ENCODE data around the gene SLC20A1.

The SLC20A1 gene

DNA sequence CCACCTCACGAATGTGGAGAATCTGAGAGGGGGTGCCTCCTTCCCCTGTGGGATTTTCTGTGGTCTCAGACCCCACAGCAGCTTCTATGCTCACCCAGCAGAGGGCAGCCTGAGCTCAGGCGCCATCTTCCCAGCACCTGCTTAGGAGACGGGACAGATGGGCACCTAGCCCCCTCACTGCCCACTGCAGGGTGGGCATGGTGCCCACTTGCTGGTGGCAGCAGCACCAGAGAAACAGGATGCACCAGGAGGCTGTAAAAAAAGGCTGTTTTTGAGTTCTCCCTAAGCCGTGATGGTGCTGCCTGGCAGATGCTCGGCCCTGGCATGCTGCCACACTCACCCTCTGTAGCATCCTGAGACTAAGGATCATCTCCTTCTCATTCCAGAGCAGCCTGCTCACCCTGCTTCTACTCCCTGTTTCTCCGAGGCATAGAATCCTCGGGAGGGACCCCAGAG lies 19.1 kb upstream of the SLC20A1 start:
- peak; percentile 83 to 92 for DNase-seq

DNA sequence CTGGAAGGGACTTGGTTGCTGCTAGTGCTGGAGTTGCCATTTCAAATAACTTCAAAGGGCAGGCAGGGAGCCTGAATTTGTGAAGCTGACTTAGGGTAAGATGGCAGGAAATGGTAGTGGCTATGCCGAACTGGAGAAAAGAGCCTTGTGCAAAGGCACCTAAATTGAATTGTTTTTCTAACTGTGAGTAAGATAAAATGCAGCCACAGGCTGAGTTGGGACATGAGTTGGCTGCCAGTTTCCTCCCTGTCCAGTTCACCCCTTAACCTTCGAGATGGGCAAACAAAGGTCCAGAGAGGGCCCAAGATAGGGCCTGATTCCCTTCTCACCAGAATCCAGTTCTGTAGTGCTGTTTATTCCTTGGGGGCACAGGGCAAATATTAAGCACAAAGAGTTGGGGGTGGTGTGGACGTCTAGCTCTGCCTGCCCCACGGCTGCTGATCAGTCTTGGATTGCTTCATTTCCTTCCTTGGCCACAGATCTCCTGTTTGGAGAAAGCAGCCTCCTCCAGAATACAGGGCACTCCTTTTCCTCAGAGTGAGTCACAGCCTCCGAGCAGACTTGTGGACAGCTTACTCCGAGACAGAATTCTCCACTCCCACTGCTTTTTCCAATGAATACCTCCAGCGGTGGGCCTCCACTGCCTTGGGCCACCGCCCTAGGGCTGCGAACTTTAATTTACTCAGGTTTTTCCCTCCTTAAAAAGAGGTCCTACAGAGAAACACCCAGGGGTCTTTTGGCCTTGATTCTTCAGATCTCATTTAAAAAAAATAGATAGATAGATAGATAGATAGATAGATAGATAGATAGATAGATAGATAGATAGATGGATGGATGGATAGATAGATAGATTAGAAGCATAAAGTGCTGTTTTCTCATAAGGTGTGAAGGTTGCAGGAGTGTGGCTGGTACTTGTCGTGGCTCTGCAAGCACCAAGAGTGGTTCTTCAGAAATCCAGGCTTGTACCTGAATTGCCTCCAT lies 18.4 kb upstream of the SLC20A1 start:
- DNase-seq = no peak

DNA sequence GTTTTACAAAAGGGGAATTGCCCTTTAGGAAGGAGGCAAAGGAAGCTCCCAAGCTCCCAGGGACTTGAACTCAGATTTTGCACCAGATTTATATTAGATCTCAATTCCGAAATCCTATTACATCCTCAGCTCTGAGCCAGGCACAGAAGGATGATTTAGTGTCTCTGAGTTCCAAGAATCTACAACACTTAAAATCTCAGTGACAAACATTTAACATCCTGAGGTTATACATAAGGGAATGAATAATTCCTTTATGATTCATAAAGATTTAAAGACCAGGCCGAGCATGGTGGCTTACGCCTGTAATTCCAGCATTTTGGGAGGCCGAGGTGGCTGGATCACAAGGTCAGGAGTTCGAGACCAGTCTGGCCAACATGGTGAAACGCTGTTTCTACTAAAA lies 16.5 kb upstream of the SLC20A1 start:
- no peak for DNase-seq

DNA sequence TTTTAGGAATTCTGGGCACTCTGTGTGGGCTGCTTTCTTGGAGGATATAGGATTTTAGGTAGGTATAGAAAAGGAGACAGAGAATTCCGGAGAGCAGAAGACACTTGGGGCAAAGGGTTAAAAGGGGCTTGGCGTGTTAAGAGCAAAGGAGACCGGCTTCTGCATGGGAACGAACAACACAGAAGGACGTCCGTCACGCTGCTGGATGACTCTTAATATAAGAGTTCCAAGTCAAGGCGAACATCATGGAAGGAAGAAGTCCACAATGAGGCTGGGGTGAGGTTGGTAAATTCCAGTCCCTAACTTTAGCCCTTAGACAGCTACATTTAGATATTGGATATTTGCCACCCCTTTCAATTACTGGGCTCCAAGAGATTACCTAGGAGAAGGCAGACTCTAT lies 15.9 kb upstream of the SLC20A1 start:
- DNase-seq = no peak

DNA sequence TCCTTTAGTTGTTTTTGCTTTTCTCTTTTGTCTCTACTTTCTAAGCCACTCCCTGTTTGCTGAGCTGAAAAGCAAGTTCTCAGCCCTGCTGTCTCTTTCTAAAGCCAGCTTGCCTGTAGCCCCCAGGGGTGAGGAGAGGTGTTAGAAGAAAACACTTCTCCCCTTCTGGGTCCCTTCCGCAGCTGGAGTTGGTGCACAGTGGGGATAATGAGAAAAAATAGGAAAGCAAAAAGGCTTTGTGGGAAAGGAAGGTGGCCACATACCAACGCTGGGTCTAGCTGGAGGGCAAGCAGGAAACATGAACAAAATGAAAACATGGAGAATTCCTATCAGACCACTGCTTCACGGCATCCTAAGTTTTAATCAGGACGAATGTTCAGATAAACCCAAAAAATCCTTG lies 15.5 kb upstream of the SLC20A1 start:
- no peak for DNase-seq

DNA sequence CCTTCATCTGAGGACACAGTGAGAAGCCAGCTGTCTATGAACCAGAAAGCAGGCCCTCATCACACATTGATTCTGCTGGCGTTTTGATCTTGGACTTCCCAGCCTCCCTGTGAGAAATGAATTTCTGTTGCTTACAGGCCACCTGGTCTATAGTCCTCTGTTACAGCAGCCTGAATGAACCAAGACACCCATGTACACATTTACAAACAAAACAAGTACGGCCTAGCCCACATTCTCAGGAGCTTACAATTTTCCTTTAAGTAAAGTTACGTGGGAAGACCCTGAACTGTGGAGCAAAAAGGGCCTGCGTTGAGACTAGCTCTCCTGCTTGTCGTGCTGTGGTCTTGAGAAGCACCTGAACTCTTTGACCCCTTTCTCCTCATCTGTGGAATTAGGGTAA lies 12.0 kb upstream of the SLC20A1 start:
- DNase-seq = no peak

DNA sequence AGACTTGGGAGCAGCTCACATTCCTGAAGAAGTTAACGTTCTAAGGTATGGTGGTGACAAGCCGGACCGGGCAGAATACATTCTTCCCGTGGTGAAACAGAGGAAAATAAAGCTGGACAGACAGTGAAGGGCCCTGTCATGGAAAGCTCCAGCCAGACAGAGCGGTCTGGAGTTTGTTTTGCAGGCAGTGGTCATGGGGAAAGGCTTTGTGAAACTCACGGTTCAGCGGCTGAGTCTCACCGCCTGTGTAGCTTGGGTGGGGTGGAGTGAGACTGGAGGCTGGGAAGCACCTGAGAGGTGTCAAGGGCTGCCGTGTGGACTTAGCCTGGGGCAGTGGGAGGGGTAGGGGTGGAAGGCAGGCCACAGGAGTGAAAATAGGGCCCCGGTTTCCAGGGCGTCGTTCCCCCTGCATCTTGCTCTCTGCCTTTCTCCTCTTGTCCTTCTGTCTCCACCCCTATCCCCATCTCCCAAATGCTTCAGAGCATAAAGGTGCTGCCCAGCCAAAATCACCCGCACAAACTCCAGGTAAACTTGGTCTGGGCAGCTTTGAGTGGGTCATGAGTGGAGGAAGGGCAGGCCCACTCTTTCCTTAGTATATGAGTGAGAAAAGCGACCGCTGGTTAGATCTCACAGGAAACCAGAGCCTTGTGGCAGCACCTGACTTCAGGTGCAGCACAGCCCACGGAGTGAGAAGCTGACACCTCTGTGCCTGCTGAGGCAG lies 11.4 kb upstream of the SLC20A1 start:
- DNase-seq = no peak

DNA sequence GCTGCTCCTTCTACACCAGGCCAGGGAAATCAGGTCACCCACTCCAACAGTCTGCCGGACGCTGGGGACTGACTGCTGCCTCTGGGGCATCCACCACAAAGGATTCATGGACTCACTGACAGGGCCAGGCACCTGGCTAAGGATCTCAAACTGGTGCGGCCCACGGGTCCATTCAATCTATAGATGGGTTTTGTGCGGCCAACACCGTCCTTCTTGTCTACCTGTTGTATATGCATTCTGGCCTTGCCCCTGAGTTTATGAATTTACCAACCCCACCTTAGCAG lies 10.9 kb upstream of the SLC20A1 start:
- no peak for DNase-seq

DNA sequence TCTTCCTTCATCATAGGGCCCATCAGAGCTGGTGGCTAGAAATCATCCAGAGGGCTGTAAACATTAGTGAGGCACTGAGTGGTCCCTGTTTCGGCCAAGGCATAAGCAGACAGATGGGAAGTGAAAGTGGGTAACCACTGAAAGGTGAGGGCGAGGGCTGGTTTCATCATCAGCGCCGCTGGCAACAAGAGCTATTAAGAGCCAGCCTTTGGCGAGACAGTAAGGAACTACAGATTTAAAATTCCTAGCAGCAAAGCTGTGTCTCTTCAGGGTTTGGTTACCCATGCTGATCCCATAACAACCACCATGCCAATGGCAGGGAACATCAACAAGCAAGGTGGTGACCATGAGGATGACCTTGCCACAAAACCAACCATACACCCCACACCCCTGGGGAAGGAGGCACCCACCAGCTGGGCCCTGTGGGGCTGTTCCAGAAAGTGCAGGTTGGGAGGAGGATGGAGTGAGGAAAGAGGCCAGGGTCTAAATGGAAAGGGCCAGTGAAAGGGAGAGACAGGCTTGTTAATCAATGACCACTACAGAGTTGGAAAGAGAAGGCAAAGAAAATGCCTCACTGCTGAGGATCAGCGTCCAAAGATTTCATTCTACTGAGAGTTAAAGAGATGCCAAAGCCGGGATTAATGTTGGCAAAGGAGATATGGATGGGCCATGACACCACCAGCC lies 9.0 kb upstream of the SLC20A1 start:
- no peak for DNase-seq

DNA sequence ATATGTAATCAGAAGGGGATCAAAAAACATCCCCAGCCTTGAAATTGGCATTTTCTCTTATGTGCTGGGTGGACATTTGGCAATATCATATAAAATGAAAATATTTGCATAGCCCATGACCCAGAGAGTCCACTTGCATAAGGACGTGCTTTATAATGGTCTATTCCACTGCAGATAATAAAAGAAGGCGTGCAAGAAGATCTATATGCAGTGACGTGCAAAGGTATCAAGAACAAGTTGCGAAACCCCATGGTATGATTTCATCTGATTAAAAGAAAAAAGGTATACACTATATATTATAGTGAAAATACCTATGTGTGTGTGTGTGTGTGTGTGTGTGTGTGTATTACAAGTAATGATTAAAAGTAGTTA lies 8.5 kb upstream of the SLC20A1 start:
- no peak for DNase-seq

DNA sequence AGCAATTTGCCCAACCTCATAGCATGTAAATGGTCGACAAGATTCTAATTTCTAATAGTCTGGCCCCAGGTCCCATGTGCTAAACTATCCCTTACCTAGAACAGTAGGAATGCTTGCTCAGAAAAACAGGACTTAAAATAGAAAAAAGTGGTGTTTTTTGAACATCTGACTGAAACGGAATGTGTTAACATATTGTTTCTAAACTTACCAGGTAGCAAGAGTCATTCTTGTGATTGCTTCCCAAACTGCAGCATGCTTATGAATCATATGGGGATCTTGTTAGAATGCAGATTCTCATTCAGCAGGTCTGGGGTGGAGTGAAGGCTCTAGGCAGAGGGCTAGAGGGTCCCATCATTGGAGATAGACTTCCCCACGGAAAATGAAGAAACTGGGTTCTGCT lies 5.8 kb upstream of the SLC20A1 start:
- no peak for DNase-seq

DNA sequence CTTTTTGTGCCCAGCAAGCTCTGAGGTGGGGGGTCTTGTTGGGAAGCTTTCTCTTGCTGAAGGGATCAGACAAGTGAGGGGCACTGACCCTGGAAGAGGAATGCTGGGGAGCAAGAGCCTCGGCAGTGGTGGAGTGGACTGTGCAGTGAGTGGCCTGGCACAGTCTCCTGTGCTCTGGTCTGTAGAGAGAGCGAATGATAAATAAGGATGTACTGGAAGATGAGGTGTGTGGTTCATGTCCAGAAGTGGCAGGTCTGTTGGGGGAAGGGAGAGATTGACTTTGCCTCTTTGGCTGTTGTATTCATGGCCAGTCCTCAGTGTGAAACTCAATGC lies 5.3 kb upstream of the SLC20A1 start:
- no peak for DNase-seq

DNA sequence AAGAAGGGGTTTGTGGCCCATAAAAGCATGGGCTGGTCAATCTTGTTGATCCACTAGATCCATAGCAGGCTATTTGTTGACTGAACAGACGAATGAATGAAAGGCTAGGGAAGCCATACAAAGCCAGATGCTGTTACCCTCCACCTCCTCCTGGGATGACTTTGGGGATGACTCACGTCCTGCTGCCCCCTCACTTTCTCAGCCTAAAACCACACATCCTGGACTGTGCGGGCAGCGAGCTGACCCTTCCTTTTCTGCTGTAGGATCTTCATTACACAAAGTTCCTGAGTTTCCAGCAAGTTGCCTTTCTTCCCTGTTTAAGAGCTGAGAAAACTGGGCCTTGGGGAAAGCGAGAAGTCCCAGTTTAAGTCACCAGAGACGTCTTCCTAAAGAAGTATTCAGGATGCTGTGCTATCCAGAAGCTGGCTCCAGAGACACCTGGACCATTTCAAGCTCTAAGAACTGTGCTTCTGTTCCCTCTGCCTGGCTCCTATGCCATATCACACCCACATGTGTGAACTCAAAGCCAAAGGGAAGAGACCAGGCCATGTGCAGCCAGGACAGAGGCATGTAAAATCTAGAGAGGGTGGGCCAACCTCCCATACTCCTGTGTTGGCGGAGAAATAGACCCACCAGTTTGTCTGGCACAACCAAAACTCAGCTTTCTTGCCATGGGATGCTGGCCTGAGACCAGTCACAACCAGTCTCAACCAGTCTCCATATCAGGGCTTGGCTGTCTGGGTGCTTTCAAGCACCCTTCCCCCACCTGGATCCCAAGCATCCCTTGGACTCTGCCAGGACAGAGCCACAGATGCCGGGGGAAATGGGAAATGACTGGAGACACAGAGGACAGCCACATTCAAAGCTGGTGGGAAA lies 4.7 kb upstream of the SLC20A1 start:
- DNase-seq = no peak

DNA sequence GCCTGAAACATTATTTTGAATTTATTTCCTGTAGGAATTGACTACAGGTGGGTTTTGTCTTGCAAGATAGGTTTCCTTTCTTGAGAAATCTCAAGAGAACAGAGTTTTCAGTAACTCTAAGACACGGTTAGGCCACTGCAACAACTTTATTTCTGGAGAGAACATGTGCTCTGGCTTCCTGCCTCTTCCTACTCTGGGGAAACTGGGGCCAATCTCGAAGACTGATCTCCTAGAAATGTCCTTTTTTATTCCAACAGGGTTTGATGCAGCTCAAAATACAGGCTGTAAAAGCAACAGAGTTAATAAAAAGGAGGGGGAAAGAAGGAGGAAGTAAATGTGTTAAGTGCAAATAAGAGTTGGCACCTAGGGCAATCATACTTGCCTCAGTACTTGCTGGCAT lies 4.0 kb upstream of the SLC20A1 start:
- DNase-seq = no peak

DNA sequence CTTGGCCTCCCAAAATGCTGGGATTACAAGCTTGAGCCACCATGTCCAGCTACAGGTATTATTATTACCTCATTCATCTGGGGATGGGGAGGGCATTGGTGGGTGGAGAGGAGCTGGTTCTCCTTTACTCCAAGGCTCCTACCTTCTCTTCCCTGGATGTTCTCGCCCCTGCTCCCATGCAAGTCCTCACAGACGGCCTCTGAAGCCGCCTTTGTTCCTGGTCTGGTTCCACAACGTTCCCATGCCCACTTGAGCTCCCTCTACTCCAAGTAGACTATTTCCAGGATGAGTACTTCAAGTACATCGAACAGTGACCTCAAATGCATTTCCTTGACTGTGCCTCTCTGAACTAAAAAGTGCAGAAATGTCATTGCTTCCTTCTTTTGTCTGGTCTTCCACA lies 3.2 kb upstream of the SLC20A1 start:
- no peak for DNase-seq

DNA sequence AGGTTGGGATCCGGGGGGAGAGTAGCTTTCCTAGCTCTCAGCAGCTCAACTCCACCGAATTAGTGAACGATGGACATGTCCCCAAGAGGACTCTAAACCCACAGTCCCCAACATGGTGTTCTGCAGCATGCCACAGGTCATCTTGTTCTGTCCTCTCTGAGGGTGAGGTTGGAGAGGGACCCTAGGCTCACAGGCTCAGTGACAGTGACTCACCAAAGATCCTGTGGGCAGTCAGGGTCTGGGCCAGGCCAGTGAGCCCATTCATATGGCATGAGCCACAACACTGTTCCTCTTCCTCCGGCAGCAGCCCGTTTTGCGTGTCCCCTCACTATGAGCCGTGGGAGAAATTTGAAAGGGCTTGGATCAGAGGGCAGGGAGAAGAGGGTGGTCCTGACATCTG lies 2.8 kb upstream of the SLC20A1 start:
- no peak for DNase-seq

DNA sequence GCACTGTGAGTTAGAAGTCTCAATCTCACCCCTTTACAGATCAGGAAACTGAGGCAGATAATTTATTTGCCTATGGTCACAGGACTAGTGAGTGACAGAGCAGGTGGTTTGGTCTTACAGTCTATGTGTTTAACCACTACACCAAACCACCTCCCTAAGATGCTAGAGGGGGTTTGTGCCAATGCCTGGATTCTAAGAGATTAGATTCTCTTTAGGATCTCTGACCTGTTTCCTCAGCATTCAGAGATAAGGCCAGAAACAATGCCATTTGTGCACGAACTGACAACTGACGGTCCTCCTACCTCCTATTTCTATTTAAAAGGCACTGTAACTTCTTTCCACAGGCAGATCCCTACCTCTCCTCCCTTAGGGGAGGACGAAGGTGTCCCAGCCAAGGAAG lies 2.3 kb upstream of the SLC20A1 start:
- DNase-seq = no peak

DNA sequence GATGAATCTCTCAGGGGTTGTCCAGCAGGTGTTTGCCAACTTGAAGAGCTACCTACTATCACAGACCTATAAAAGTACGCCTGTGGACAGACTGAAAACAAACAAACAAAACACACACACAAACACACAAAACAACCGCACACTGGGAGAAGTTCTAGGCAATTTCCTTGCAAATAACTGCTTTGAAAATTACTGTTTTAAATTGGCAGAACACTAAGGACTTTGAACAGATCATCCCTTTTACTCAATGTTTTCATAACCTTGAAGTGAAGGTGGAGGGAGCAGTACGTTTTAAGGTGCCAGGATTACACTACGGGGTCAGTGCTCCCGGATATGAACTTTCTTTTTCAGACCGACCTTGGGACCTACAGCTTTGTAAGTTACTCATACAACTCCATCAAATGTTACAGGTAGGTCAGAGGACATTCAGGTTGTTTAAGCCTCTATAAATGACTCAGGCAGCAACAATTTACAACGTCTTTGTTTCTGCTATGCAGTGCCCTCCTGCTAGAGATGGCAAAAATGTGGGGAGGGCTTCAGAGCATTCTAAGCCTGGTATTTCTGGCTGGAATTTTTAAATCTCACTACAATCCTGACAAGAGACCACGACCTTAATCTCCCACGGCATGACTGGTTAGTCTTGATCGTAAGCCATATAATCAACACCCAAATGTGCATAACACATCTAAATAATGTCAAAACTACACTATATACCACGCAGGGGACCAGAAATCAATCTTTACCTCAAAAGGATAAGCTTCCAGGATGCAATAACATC lies 1.4 kb upstream of the SLC20A1 start:
- no peak for DNase-seq

DNA sequence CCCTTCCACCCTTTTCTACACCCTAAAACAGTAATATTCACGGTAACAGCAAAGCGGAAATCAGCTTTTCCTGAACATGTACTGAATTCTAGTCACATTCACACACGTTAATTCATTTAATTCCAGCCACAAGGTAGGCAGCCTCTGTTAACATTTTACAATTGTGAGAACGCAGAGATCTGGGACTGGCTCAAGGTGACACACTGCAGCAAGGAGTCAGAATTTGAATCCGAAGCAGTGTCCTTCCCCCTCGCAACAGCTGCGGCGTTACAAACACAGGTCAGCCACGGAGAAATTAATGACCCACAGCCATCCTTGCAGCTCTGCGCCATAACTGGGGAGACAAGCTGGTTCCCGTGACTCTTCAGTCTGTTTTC lies 818 bp upstream of the SLC20A1 start:
- DNase-seq = no peak

DNA sequence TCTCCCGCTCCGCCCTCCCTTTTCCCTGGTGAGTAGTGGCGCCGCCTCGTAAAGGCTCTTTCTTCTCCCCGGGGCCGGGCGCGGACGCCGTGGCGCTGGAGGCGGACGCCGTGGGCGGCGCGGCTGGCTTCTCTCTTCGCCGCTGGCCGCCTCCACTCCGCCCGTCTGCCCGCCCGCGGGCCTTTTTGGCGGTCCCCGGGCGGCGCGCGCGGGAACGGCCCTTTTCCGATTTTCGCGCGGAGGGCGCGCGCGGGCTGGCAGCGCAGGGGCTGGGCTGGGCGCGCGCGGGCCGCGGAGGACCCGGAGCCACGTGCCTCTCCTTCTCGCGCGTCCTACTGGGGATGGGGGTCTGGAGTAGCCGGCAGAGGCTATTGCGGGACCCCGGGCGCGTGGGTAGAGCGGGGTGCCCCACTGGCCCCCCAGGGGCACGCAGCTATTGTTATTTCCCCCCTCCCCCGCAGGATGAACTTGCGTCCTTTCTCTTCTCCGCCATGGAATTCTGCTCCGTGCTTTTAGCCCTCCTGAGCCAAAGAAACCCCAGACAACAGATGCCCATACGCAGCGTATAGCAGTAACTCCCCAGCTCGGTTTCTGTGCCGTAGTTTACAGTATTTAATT lies 472 bp downstream of the SLC20A1 start:
- DNase-seq = peak; percentile 40 to 51

DNA sequence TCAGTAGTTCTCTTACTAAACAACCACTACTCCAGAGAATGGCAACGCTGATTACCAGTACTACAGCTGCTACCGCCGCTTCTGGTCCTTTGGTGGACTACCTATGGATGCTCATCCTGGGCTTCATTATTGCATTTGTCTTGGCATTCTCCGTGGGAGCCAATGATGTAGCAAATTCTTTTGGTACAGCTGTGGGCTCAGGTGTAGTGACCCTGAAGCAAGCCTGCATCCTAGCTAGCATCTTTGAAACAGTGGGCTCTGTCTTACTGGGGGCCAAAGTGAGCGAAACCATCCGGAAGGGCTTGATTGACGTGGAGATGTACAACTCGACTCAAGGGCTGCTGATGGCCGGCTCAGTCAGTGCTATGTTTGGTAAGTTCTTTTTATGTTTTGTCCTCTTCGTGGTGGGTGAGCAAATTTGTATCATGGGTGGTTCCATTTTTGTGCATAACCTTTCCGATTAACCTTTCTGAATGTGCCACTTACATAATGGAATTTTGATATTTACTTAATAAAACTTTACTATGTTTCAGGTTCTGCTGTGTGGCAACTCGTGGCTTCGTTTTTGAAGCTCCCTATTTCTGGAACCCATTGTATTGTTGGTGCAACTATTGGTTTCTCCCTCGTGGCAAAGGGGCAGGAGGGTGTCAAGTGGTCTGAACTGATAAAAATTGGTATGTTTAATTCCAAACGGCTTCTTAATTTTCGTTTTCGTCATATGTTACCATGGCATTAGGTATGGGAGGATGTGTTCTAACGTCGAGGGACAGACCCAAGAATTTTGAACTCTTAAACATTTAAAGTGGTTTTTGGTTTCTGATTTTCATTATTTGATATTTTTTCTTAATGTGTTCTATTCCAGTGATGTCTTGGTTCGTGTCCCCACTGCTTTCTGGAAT lies 1.3 kb downstream of the SLC20A1 start:
- no peak for DNase-seq
